ENCODE data around the gene DDX17. TPM values are rescaled to one million over a fixed set of nuclear protein-coding genes. Genes with fewer than 3 reads are reported as not detected.

Gene DDX17
- total and polyA plus RNA-seq, 2 of the 8 experiments (the other 6 are each of a cell fraction or from before 2014, with no cell fraction given), result 437 to 441 TPM

DNA sequence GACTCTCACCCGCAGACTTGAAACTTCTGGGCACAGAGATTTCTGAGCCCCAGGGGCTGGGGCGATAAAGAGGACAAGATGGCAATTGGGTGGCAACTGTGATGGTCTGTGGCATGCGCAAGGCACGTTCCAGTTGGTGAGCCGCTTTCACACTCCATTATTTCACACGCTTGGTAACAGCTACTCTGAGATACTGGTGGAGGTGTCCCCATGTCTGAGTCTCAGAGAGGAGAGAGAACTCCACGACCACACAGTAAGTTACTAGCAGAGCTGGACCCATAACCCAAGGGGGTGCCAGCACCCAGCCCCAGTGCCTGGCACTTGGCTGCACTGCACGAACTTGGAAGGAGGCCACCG lies 45.1 kb downstream of the DDX17 start:
- H3K27ac ChIP-seq (ENCODE audit: low read depth, low read length), result no peak overlapping the region
- peak overlapping the region; percentile 68; the same call in 1 of the 2 replicates for H2BK12ac ChIP-seq (ENCODE audit: low read depth, low read length)
- WGBS, 2 experiments (ENCODE audit: extremely low coverage in 1 of 2, insufficient coverage in 1 of 2, insufficient read length in 1 of 2, insufficient replicate concordance in 2 of 2, low coverage in 1 of 2, low lambda C conversion rate in 2 of 2, missing lambda C conversion rate in 1 of 2), result 55% methylated on average over 9 of the region's 9 CpGs; no CpG with 5 or more reads in 1 of the 2 experiments
- DNase-seq (ENCODE audit: low read depth in 1 of 2, low spot score in 2 of 2), result no peak
- H3K23me2 ChIP-seq (ENCODE audit: low read depth, low read length), result no peaks in the 10 kb centered on the region
- H2BK20ac ChIP-seq (ENCODE audit: low read length), result peak overlapping the region; percentile 62; the same call in 1 of the 2 replicates
- H2BK15ac ChIP-seq (ENCODE audit: low read length), result peak overlapping the region; percentile 99; the same call in 1 of the 2 replicates
- ChIA-PET CTCF (ENCODE audit: partially characterized antibody) (interaction anchor here (1.4 to 4.8 kb wide), 5 partner anchors 14 to 111 kb away, joined by 4 to 21 read pairs (median 9); no protein-coding TSS in a partner anchor), POLR2A (ENCODE audit: partially characterized antibody) (interaction anchor here (0.9 to 40.8 kb wide), 4 partner anchors 14 to 62 kb away, joined by 3 to 1102 read pairs (median 4); no protein-coding TSS in a partner anchor)
- no peak overlapping the region for H2BK5ac ChIP-seq (ENCODE audit: low read depth, low read length)
- H3K18ac ChIP-seq (ENCODE audit: extremely low read depth, low read length), result peak overlapping the region; percentile 79; the same call in 1 of the 2 replicates
- no peak overlapping the region for H3K4ac ChIP-seq (replicated peaks; ENCODE audit: insufficient read length, low read depth, low read length)
- H2AFZ ChIP-seq (ENCODE audit: low read length), result peak overlapping the region; percentile 46
- H3K9me3 ChIP-seq (ENCODE audit: insufficient read depth in 2 of 2, low read depth in 1 of 2, low read length in 1 of 2), result no peaks in the 10 kb centered on the region
- H3K14ac ChIP-seq (ENCODE audit: insufficient read length), result no peak overlapping the region
- H4K5ac ChIP-seq (ENCODE audit: insufficient read length, low read depth, low read length), result no peak overlapping the region
- no peak overlapping the region for H4K8ac ChIP-seq (ENCODE audit: extremely low read depth, insufficient read depth, low read length)
- peaks cover 0 to 18% (median 9%) of the 10 kb centered on the region in 4 experiments; a peak in 6 of 7 replicates for H3K4me1 ChIP-seq (replicated peaks in 1 of 4; ENCODE audit: control insufficient read depth in 3 of 4, insufficient read depth in 4 of 4, low read length in 3 of 4)
- peaks cover 0 to 38% (median 31%) of the 10 kb centered on the region in 4 experiments; a peak in 6 of 7 replicates for H3K27me3 ChIP-seq (replicated peaks in 1 of 4; ENCODE audit: control insufficient read depth in 3 of 4, extremely low read depth in 1 of 4, insufficient read depth in 3 of 4, low read length in 3 of 4)
- no peaks in the 10 kb centered on the region for H4K20me1 ChIP-seq (replicated peaks in 1 of 2; ENCODE audit: control insufficient read depth in 1 of 2, insufficient read depth in 2 of 2, low read length in 2 of 2)
- no peak for FAIRE-seq
- H2AK5ac ChIP-seq (ENCODE audit: low read depth, low read length), result no peak overlapping the region
- H3K23ac ChIP-seq (ENCODE audit: insufficient read length), result no peak overlapping the region
- no peak overlapping the region for H4K91ac ChIP-seq (replicated peaks; ENCODE audit: insufficient read length, low read length)
- H3K4me2 ChIP-seq (ENCODE audit: insufficient read depth in 1 of 2, low read depth in 2 of 2, low read length in 2 of 2), result peak overlapping the region; percentile 46 to 56
- no peak overlapping the region for H3K56ac ChIP-seq (replicated peaks; ENCODE audit: insufficient read length, low read depth, low read length)
- no peak overlapping the region for H2BK120ac ChIP-seq (replicated peaks; ENCODE audit: low read depth, low read length)
- no peaks in the 10 kb centered on the region for H3K79me2 ChIP-seq (ENCODE audit: control insufficient read depth in 1 of 2, insufficient read depth in 2 of 2, low read length in 2 of 2)
- no peak overlapping the region for H3K9ac ChIP-seq (replicated peaks in 1 of 4; ENCODE audit: extremely low read depth in 1 of 4, low read depth in 3 of 4, low read length in 3 of 4)
- H3K36me3 ChIP-seq (ENCODE audit: control insufficient read depth in 2 of 4, insufficient read depth in 4 of 4, low read length in 3 of 4), result no peaks in the 10 kb centered on the region
- H3K4me3 ChIP-seq (ENCODE audit: extremely low read depth in 1 of 4, insufficient read depth in 2 of 4, low read depth in 3 of 4, low read length in 4 of 4), result peak overlapping the region in 2 of 4 experiments; percentile 19 to 49; a peak in 3 of 8 replicates
- no peaks in the 10 kb centered on the region for H3K79me1 ChIP-seq (ENCODE audit: low read depth, low read length)
- TF ChIP-seq SAP30 (IDR thresholded peaks at IDR 0.05; ENCODE audit: insufficient read depth, insufficient replicate concordance, low read length) (no peak), ASH2L (IDR thresholded peaks at IDR 0.05; ENCODE audit: low read length) (no peak), JUN (IDR thresholded peaks at IDR 0.05; ENCODE audit: low read depth, low read length) (no peak), SRF (IDR thresholded peaks at IDR 0.05; ENCODE audit: low read depth, low read length) (no peak), TAF7 (optimal IDR thresholded peaks at IDR 0.05; ENCODE audit: borderline replicate concordance, low read depth, low read length) (no peak)
